Measurements from ENCODE around the gene METTL24.

Gene METTL24

GRCh38 chr6:110214338-110214737, 143.8 kb downstream of the METTL24 start:
- Histone ChIP-seq H4K8ac (ENCODE audit: low read depth, low read length) (no peak overlapping the region), H4K91ac (ENCODE audit: low read depth, low read length) (no peak overlapping the region), H3K18ac (ENCODE audit: low read length) (no peak overlapping the region), H3K23ac (ENCODE audit: low read length) (no peak overlapping the region), H2BK5ac (ENCODE audit: low read depth, low read length, poor library complexity) (no peak overlapping the region), H3K9me3 (ENCODE audit: insufficient read depth, low read depth, low read length) (no peaks in the 10 kb centered on the region), H3K9ac (ENCODE audit: low read length) (no peak overlapping the region), H3K4me2 (ENCODE audit: low read length) (no peak overlapping the region), H3K79me1 (ENCODE audit: low read length) (no peaks in the 10 kb centered on the region), H3K4me1 (ENCODE audit: control insufficient read depth in 1 of 2, insufficient read depth in 2 of 2, low read length in 2 of 2) (no peaks in the 10 kb centered on the region), H2AK5ac (ENCODE audit: low read length) (no peak overlapping the region), H3K4me3 (ENCODE audit: low read depth, low read length) (no peak overlapping the region), H3K36me3 (ENCODE audit: control insufficient read depth in 1 of 2, insufficient read depth in 2 of 2, low read length in 2 of 2) (peaks cover 5 to 19% of the 10 kb centered on the region in 2 experiments), H3K27ac (ENCODE audit: low read depth, low read length) (no peak overlapping the region), H3K79me2 (ENCODE audit: control insufficient read depth, insufficient read depth, low read length, poor library complexity) (no peaks in the 10 kb centered on the region), H2BK12ac (ENCODE audit: low read length) (no peak overlapping the region), H3K4ac (ENCODE audit: low read depth, low read length) (no peak overlapping the region), H2AFZ (ENCODE audit: insufficient read depth, low read length, poor library complexity) (no peak overlapping the region), H2BK120ac (ENCODE audit: insufficient read depth, low read length, poor library complexity) (no peak overlapping the region), H3K27me3 (ENCODE audit: insufficient read depth, low read length) (no peaks in the 10 kb centered on the region), H3K14ac (ENCODE audit: low read length) (no peak overlapping the region), H4K12ac (ENCODE audit: low read depth, low read length) (no peak overlapping the region)
- no peak for DNase-seq
- no CpG with 5 or more reads among the region's 1 CpG for WGBS (ENCODE audit: extremely low coverage, insufficient coverage, insufficient read length)

GRCh38 chr6:110211753-110212152, 146.4 kb downstream of the METTL24 start:
- Histone ChIP-seq H3K4me1 (ENCODE audit: control insufficient read depth in 1 of 2, insufficient read depth in 2 of 2, low read length in 2 of 2) (no peaks in the 10 kb centered on the region), H3K4me3 (ENCODE audit: low read depth, low read length) (no peak overlapping the region), H4K91ac (ENCODE audit: low read depth, low read length) (no peak overlapping the region), H3K4ac (ENCODE audit: low read depth, low read length) (no peak overlapping the region), H3K27me3 (ENCODE audit: insufficient read depth, low read length) (no peaks in the 10 kb centered on the region), H2BK120ac (ENCODE audit: insufficient read depth, low read length, poor library complexity) (no peak overlapping the region), H3K79me1 (ENCODE audit: low read length) (no peaks in the 10 kb centered on the region), H4K12ac (ENCODE audit: low read depth, low read length) (no peak overlapping the region), H4K8ac (ENCODE audit: low read depth, low read length) (no peak overlapping the region), H3K9me3 (ENCODE audit: insufficient read depth, low read depth, low read length) (no peaks in the 10 kb centered on the region), H3K23ac (ENCODE audit: low read length) (no peak overlapping the region), H2AFZ (ENCODE audit: insufficient read depth, low read length, poor library complexity) (no peak overlapping the region), H3K36me3 (ENCODE audit: control insufficient read depth in 1 of 2, insufficient read depth in 2 of 2, low read length in 2 of 2) (peaks cover 4 to 15% of the 10 kb centered on the region in 2 experiments), H3K14ac (ENCODE audit: low read length) (no peak overlapping the region), H2BK12ac (ENCODE audit: low read length) (no peak overlapping the region), H3K79me2 (ENCODE audit: control insufficient read depth, insufficient read depth, low read length, poor library complexity) (no peaks in the 10 kb centered on the region), H3K18ac (ENCODE audit: low read length) (no peak overlapping the region), H3K27ac (ENCODE audit: low read depth, low read length) (no peak overlapping the region), H3K4me2 (ENCODE audit: low read length) (no peak overlapping the region), H2BK5ac (ENCODE audit: low read depth, low read length, poor library complexity) (no peak overlapping the region), H3K9ac (ENCODE audit: low read length) (no peak overlapping the region), H2AK5ac (ENCODE audit: low read length) (no peak overlapping the region)
- no CpG with 5 or more reads among the region's 1 CpG for WGBS (ENCODE audit: extremely low coverage, insufficient coverage, insufficient read length)
- DNase-seq = peak; percentile 0 to 59

GRCh38 chr6:110207652-110208051, 150.5 kb downstream of the METTL24 start:
- no peak overlapping the region for H2AK5ac ChIP-seq (ENCODE audit: low read length)
- peaks cover 5 to 7% of the 10 kb centered on the region in 2 experiments for H3K36me3 ChIP-seq (ENCODE audit: control insufficient read depth in 1 of 2, insufficient read depth in 2 of 2, low read length in 2 of 2)
- no peaks in the 10 kb centered on the region for H3K79me2 ChIP-seq (ENCODE audit: control insufficient read depth, insufficient read depth, low read length, poor library complexity)
- H3K23ac ChIP-seq (ENCODE audit: low read length) = no peak overlapping the region
- no peak for DNase-seq
- no peak overlapping the region for H3K14ac ChIP-seq (ENCODE audit: low read length)
- no peak overlapping the region for H2AFZ ChIP-seq (ENCODE audit: insufficient read depth, low read length, poor library complexity)
- no peak overlapping the region for H4K8ac ChIP-seq (ENCODE audit: low read depth, low read length)
- H3K9ac ChIP-seq (ENCODE audit: low read length) = no peak overlapping the region
- no peak overlapping the region for H3K4me2 ChIP-seq (ENCODE audit: low read length)
- no peak overlapping the region for H3K27ac ChIP-seq (ENCODE audit: low read depth, low read length)
- no CpG with 5 or more reads among the region's 3 CpGs for WGBS (ENCODE audit: extremely low coverage, insufficient coverage, insufficient read length)
- H2BK5ac ChIP-seq (ENCODE audit: low read depth, low read length, poor library complexity) = no peak overlapping the region
- H3K4me1 ChIP-seq (ENCODE audit: control insufficient read depth in 1 of 2, insufficient read depth in 2 of 2, low read length in 2 of 2) = no peaks in the 10 kb centered on the region
- H4K12ac ChIP-seq (ENCODE audit: low read depth, low read length) = no peak overlapping the region
- H2BK12ac ChIP-seq (ENCODE audit: low read length) = no peak overlapping the region
- no peak overlapping the region for H2BK120ac ChIP-seq (ENCODE audit: insufficient read depth, low read length, poor library complexity)
- H3K18ac ChIP-seq (ENCODE audit: low read length) = no peak overlapping the region
- no peaks in the 10 kb centered on the region for H3K27me3 ChIP-seq (ENCODE audit: insufficient read depth, low read length)
- no peak overlapping the region for H3K4me3 ChIP-seq (ENCODE audit: low read depth, low read length)
- H3K4ac ChIP-seq (ENCODE audit: low read depth, low read length) = no peak overlapping the region
- no peaks in the 10 kb centered on the region for H3K9me3 ChIP-seq (ENCODE audit: insufficient read depth, low read depth, low read length)
- no peaks in the 10 kb centered on the region for H3K79me1 ChIP-seq (ENCODE audit: low read length)
- H4K91ac ChIP-seq (ENCODE audit: low read depth, low read length) = no peak overlapping the region

- Histone ChIP-seq H4K8ac (ENCODE audit: low read depth, low read length) (no peak overlapping the region), H3K4ac (ENCODE audit: low read depth, low read length) (no peak overlapping the region), H3K4me2 (ENCODE audit: low read length) (no peak overlapping the region), H3K4me1 (ENCODE audit: control insufficient read depth in 1 of 2, insufficient read depth in 2 of 2, low read length in 2 of 2) (no peaks in the 10 kb centered on the region), H2AFZ (ENCODE audit: insufficient read depth, low read length, poor library complexity) (no peak overlapping the region), H3K27me3 (ENCODE audit: insufficient read depth, low read length) (no peaks in the 10 kb centered on the region), H2BK12ac (ENCODE audit: low read length) (no peak overlapping the region), H3K23ac (ENCODE audit: low read length) (no peak overlapping the region), H3K36me3 (ENCODE audit: control insufficient read depth in 1 of 2, insufficient read depth in 2 of 2, low read length in 2 of 2) (peaks cover 0 to 2% of the 10 kb centered on the region in 2 experiments), H2AK5ac (ENCODE audit: low read length) (no peak overlapping the region), H3K4me3 (ENCODE audit: low read depth, low read length) (no peak overlapping the region), H4K12ac (ENCODE audit: low read depth, low read length) (no peak overlapping the region), H4K91ac (ENCODE audit: low read depth, low read length) (no peak overlapping the region), H2BK5ac (ENCODE audit: low read depth, low read length, poor library complexity) (no peak overlapping the region), H3K9me3 (ENCODE audit: insufficient read depth, low read depth, low read length) (no peaks in the 10 kb centered on the region), H3K18ac (ENCODE audit: low read length) (no peak overlapping the region), H3K14ac (ENCODE audit: low read length) (no peak overlapping the region), H3K9ac (ENCODE audit: low read length) (no peak overlapping the region), H3K27ac (ENCODE audit: low read depth, low read length) (no peak overlapping the region), H2BK120ac (ENCODE audit: insufficient read depth, low read length, poor library complexity) (no peak overlapping the region), H3K79me2 (ENCODE audit: control insufficient read depth, insufficient read depth, low read length, poor library complexity) (no peaks in the 10 kb centered on the region), H3K79me1 (ENCODE audit: low read length) (no peaks in the 10 kb centered on the region)
- DNase-seq = no peak
- WGBS (ENCODE audit: extremely low coverage, insufficient coverage, insufficient read length) = no CpG with 5 or more reads among the region's 3 CpGs
Measured at GRCh38 chr6:110201151-110201884, 156.8 kb downstream of the METTL24 start.
